HG02571 (cell line): ENCODE results near the gene PRKG1.

ENCODE experiments used
- ATAC-seq: cut with Tn5 transposase; IDR thresholded peaks from one replicate; pipeline ENCODE4 v1.9.1; 2021; ENCODE audit warnings: mild to moderate bottlenecking, moderate library complexity; ENCODE audit not compliant: unreplicated experiment

PRKG1 gene

GRCh38 chr10:52266858-52267257, 1192.6 kb downstream of the PRKG1 start:
- ATAC-seq: no peak

DNA sequence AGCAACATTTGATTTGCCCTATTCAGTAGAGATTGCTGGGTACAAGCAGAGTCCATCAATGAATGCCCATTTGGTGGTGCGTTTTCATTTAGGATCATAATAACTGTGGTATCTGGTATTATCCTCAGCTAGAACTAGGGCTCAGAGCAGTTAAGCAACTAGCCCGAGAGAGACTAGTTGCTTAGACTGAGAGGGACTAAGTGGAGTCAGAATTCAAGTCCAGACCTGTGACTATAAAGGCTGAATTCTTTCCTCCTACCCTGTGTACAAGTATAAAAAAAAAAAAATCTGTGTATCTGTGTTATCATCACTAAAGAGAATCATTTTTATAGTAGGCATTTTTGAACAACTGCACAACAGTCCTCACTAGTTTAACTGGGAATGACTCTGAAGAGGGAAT, 1194.5 kb downstream of the PRKG1 start:
- no peak for ATAC-seq

DNA sequence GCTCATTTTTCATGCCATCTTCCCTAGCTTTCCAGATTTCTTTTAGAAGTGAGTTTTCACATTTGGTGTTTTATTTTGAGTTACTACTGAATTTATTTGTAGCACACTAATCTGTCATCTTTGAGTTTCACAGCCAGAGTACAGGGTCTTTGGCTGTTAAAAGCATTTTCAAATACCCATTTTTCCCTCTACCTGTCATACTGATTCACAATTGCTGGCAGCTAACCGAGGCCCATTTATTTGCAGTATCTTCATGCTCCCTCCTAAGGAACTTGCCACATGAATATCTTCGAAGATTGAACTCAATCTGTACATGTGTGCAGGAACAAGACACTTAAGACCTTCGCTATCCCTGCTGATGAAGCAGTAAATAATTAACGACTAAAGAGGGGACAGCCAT, 1194.9 kb downstream of the PRKG1 start:
- ATAC-seq: no peak

- ATAC-seq: no peak
These were observed 1201.9 kb downstream of the PRKG1 start for GRCh38 chr10:52276163-52276562.

DNA sequence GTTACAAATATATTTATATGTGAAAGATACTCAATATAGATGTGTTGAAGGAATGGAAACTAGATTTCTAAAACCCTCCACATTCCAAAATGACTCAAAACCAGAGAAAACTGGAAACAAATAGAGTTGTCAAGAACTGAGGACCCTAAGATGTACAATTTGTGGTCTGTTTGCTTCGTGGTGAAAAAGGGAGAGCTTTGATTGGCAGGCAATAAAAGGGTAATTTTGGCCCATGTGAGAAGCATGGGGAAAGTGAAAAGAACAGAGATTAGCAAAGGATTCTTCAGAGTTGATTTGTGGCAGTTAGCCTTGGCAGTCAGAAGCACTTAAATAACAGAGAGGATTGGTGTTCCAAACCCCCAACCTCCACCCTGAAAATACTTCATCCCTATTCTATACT, 1202.7 kb downstream of the PRKG1 start:
- no peak for ATAC-seq

GRCh38 chr10:52279546-52279945, 1205.3 kb downstream of the PRKG1 start:
- ATAC-seq: no peak

- no peak for ATAC-seq
These were observed 1205.8 kb downstream of the PRKG1 start for GRCh38 chr10:52280051-52280450.

DNA sequence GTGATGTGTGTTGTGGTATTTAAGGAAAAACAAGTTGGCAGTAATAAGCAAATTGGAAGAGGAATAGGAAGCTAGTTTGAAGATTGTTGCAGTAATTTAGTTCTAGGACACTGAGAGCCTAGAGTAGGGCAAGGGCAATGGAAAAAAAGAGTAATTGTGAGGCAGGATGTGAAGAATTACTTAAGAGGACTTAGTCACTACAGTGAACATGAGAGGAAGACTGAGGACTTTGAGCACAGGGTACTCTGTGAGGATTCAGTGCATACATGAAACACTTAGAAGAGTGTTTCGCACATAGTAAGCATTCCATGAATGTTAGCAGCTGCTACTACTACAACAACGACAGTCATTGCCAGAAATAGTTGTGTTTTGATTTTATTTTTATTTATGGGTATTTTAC, 1208.9 kb downstream of the PRKG1 start:
- no peak for ATAC-seq

GRCh38 chr10:52284416-52285013, 1210.2 kb downstream of the PRKG1 start:
- ATAC-seq: no peak

- ATAC-seq: no peak
These were observed 1213.6 kb downstream of the PRKG1 start for GRCh38 chr10:52287866-52288265.

- ATAC-seq: no peak
These were observed 1223.5 kb downstream of the PRKG1 start for GRCh38 chr10:52297747-52298146.

DNA sequence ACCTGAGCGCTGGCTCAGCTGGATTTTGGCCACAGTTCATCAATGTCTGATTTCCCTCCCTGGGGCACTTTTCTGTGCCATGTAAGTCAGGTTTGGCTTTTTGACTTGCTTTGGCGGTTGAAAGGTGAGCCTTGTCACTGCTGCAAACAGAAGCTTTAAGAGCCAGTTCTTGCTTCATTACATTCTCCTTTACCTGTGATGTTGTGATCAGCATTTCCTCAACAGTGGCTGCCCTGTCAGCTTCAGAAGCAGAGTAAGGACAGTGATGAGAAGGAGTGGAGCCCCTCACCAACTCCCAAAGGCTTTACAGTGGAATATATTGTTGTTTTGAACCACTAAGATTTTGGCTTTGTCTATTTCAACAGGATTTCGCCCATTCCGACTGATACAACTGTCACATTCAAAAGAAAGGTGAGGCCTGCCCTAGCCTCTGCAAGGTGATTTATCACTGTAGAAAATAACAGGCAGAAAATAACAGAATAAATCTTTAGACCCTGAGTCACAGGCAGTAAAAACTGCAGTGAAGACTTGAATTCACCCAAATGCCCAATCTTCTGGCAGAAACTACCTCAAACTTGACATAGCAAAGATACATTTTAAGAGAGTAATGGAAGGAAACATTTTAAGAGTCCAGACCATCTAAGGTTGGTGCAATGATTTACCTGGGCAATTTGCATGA, 1226.5 kb downstream of the PRKG1 start:
- ATAC-seq: no peak

DNA sequence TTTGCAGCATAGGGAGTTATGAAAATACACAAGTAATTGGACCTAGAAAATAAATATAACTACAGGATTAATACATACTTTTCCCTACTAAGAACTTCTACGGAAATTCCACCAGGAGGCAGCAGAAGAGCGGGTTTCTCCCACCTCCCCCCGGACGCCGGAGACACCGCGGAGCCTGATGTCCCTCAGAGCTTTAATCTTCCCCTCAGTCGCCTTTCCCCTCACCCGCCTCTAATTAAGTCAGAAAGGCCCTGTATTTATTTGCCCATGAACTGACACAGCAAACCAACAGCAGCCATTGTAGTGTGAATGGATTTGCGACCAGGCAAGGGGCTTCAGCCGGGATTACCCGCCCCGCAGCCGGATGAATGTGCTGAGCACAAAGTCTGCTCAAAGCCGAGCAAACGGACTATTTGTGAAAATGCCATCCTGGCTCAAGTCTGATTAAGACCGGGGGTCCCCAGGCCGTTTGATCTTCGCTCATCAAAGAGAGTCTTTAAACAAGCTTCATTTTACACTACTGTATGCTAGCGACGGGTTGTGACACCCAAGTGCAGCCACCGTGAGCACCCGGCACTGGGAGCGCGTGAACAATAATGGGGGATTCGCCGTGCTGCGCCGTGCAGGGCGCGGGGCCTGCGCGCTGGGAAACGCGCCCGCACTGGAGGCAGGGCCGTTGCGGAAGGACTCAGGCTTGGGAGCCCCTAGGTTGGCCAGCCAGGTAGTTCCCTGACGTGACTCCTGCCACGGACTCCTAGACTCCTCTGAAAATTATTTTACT, 1234.2 kb downstream of the PRKG1 start:
- ATAC-seq: peak; percentile 82

DNA sequence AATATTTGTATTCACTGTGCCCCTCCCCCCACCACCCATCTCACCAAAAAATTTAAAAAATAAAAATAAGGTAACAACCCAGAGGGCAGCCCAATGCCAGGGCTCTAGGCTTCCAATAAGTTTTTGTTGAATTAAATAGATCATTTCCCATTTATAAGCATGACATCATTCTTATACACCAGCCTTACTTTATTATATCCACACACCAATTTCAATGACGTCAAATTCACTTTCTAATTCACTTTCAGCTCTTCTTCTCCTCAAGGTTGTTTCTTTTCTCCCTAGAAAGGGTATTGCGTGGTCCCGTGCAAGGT, 1238.6 kb downstream of the PRKG1 start:
- no peak for ATAC-seq

DNA sequence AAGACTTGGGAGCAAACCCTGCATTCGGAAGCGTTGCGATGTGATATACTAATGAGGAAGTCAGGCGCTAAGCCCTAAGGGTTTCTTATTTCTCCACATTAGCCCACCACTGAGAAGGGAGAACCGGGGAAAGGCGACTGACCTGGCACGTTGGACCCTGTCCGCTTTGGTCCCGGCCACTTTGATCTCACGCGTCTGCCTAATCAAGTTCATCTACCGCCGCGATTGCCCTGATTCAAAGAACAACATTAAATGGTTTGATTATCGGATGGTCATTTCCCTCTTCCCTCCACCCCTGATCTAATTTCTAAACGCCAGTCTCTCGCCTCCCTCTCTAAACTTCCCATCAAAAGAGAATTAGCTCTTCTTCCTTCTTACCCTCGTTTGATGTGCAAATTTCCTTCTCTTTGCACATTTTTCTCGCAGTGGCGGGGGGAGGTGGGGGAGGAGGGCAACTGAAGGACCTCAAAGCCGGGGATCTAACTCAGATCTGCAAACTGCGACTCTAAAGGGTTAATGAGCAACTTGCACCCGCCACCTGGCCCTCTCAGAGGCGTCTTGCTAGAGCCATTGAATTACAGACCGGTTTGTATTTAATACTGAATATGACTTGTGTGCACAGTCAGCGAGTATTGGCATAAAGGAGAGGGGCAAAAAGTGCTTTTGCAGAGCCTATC, 1239.1 kb downstream of the PRKG1 start:
- ATAC-seq: no peak

DNA sequence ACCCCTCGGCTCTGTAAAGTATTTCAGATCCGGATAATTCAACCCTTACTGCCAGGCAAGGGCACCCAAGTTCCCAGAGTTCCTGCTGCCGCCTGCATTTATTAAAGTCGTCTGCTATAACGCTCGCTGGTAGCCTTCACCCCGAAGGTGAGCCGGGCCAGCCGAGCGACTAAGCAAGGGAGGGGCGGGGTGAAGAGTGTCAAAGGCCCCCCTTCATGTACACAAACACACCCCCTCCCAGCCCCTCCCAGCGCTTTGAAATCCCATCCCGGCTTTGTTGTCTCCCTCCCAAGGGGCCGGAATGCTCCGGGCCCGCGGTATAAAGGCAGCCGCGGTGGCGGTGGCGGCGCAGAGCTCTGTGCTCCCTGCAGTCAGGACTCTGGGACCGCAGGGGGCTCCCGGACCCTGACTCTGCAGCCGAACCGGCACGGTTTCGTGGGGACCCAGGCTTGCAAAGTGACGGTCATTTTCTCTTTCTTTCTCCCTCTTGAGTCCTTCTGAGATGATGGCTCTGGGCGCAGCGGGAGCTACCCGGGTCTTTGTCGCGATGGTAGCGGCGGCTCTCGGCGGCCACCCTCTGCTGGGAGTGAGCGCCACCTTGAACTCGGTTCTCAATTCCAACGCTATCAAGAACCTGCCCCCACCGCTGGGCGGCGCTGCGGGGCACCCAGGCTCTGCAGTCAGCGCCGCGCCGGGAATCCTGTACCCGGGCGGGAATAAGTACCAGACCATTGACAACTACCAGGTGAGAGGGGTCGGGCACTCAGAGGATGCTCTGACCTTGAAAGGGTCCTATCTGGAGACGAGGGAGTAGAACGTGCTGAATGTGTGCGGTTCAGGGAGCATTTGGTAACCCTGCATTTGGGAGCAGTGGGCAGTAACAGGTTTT, 1239.9 kb downstream of the PRKG1 start, which contains the start of gene DKK1:
DKK1 (plus strand) TSS at position 349 of the 889 bp plus-strand sequence; CDS start at position 503, 154 bp downstream.
- ATAC-seq: peak; percentile 61

DNA sequence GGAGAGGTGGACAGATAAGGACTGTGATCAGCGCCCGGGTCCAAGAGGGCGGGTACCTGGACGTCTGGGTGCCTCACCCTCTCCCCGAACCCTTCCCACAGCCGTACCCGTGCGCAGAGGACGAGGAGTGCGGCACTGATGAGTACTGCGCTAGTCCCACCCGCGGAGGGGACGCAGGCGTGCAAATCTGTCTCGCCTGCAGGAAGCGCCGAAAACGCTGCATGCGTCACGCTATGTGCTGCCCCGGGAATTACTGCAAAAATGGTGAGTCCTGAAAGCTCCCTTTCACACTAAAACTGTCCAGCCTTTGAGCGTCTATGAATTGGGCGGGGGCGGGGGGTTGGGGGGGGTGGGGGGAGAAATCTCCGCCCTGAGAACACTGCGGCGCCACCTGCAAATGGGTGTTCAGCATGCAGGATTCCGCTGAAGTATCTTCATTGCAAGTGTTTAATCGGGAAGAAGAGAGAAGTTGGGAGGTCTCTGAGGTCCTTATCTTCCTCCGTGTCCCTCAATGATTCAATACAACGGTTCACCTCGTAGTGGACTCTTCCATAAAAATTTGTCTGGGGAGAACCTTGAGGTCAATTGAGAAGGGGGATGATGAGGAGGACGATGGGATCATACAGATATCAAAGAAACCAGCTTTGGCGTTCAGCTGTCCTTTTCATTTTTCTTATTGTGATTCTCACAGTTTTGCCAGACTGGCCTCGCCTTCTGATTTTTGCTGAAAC, 1240.7 kb downstream of the PRKG1 start:
- ATAC-seq: no peak

GRCh38 chr10:52316001-52316400, 1241.7 kb downstream of the PRKG1 start:
- ATAC-seq: no peak

DNA sequence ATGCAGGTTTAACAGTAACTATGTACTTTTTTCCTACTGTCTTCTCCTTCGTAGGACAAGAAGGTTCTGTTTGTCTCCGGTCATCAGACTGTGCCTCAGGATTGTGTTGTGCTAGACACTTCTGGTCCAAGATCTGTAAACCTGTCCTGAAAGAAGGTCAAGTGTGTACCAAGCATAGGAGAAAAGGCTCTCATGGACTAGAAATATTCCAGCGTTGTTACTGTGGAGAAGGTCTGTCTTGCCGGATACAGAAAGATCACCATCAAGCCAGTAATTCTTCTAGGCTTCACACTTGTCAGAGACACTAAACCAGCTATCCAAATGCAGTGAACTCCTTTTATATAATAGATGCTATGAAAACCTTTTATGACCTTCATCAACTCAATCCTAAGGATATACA, 1242.2 kb downstream of the PRKG1 start:
- no peak for ATAC-seq

GRCh38 chr10:52318136-52318701, 1243.9 kb downstream of the PRKG1 start:
- ATAC-seq: no peak
